SK-N-SH (cell line): Measurements from ENCODE around the gene OSBPL9. TPM values are rescaled to one million over a fixed set of nuclear protein-coding genes. Genes with fewer than 3 reads are reported as not detected.

Experiments used
- CTCF ChIA-PET: fragments of 300-600, 350-600 bp; formaldehyde crosslinking; extraction: SDS; loops from one replicate; lab custom pipeline; 2021; lab: Yijun Ruan, JAX
- POLR2A ChIA-PET: fragments of 350-600 bp; sonication (Branson Sonifier 250); formaldehyde crosslinking; extraction: SDS; loops from one replicate; lab custom pipeline; 2020; ENCODE audit warnings: antibody characterized with exemption, inconsistent platforms; lab: Yijun Ruan, JAX
- DNase-seq: peaks from one replicate; pipeline ENCODE4 v3.0.0; 2012
- H2AFZ ChIP-seq: fragments of 200-600 bp; sonication (generic); 2 replicates; pipeline ENCODE4 v1.8.1; 2016; ENCODE audit warnings: antibody characterized with exemption, mild to moderate bottlenecking, low read depth
- H3F3A ChIP-seq: fragments of 200-600 bp; sonication (generic); replicated peaks from 2 replicates; pipeline ENCODE3; 2016; ENCODE audit warnings: antibody characterized with exemption, mild to moderate bottlenecking; ENCODE audit not compliant: insufficient read depth
- H3K27ac ChIP-seq, 2 experiments: fragments of 200-500 bp in 1 of 2; fragments of 200-600 bp in 1 of 2; sonication (Bioruptor generic) in 1 of 2; sonication (generic), shearing (Covaris generic) in 1 of 2; 2 replicates each; pipeline versions ENCODE4 v1.5.1 to v1.6.1; 2014 to 2016; ENCODE audit warnings: low read depth in 2 of 2, inconsistent platforms in 1 of 2, low read length in 1 of 2, mild to moderate bottlenecking in 1 of 2, mixed read lengths in 1 of 2
- H3K27me3 ChIP-seq: fragments of 200-600 bp; sonication (generic), shearing (Covaris generic); 2 replicates; pipeline ENCODE4 v1.6.1; 2016; ENCODE audit warnings: mixed run types; ENCODE audit not compliant: insufficient read depth
- H3K36me3 ChIP-seq, 2 experiments: fragments of 200-500 bp in 1 of 2; fragments of 200-600 bp in 1 of 2; sonication (Bioruptor generic) in 1 of 2; sonication (generic) in 1 of 2; replicated peaks in 1 of 2; 2 replicates each; pipeline versions ENCODE3 to v1.5.1; 2014 to 2016; ENCODE audit warnings: low read length in 1 of 2, mild to moderate bottlenecking in 1 of 2; ENCODE audit not compliant: insufficient read depth in 2 of 2, control insufficient read depth in 1 of 2
- H3K4me1 ChIP-seq, 2 experiments: fragments of 200-500 bp in 1 of 2; fragments of 200-600 bp in 1 of 2; sonication (Bioruptor generic) in 1 of 2; sonication (generic), shearing (Covaris generic) in 1 of 2; 2 replicates each; pipeline versions ENCODE4 v1.5.1 to v1.6.1; 2014 to 2016; ENCODE audit warnings: low read depth in 1 of 2, low read length in 1 of 2, mixed run types in 1 of 2; ENCODE audit not compliant: insufficient read depth in 2 of 2, control insufficient read depth in 1 of 2
- H3K4me2 ChIP-seq: fragments of 200-600 bp; sonication (generic), shearing (Covaris generic); 2 replicates; pipeline ENCODE4 v1.6.1; 2017; ENCODE audit warnings: mixed run types
- H3K4me3 ChIP-seq, 2 experiments: fragments of 200-500 bp in 1 of 2; fragments of 200-600 bp in 1 of 2; sonication (Bioruptor generic) in 1 of 2; sonication (generic), shearing (Covaris generic) in 1 of 2; 2 replicates each; pipeline versions ENCODE4 v1.5.1 to v1.8.1; 2014 to 2016; ENCODE audit warnings: low read depth in 2 of 2, inconsistent platforms in 1 of 2, low read length in 1 of 2, mild to moderate bottlenecking in 1 of 2, mixed read lengths in 1 of 2, moderate library complexity in 1 of 2
- H3K79me2 ChIP-seq: fragments of 200-600 bp; sonication (generic); 2 replicates; pipeline ENCODE4 v1.8.1; 2017; ENCODE audit warnings: mild to moderate bottlenecking; ENCODE audit not compliant: insufficient read depth
- H3K9ac ChIP-seq: fragments of 200-600 bp; sonication (generic); 2 replicates; pipeline ENCODE4 v1.6.1; 2017; ENCODE audit warnings: mixed run types
- H3K9me2 ChIP-seq: fragments of 200-600 bp; sonication (generic); 2 replicates; pipeline ENCODE4 v1.6.1; 2017; ENCODE audit warnings: mixed run types
- H3K9me3 ChIP-seq: fragments of 200-600 bp; sonication (generic); 2 replicates; pipeline ENCODE4 v1.6.1; 2017; ENCODE audit warnings: mixed run types, mild to moderate bottlenecking, moderate library complexity
- H4K20me1 ChIP-seq: fragments of 200-600 bp; sonication (generic); 2 replicates; pipeline ENCODE4 v1.6.1; 2017; ENCODE audit warnings: mild to moderate bottlenecking, mixed run types; ENCODE audit not compliant: insufficient read depth
- CHD2 ChIP-seq: fragments of 150-350 bp; IDR thresholded peaks from 2 replicates; pipeline ENCODE4 v1.6.1; 2018; ENCODE audit warnings: low read length; ENCODE audit not compliant: partially characterized antibody
- ELF1 ChIP-seq: IDR thresholded peaks from 2 replicates; pipeline ENCODE4 v1.4.0; 2012
- EP300 ChIP-seq, 2 experiments: IDR thresholded peaks; 2 replicates each; pipeline versions ENCODE4 v1.4.0 to v1.6.1; 2012; ENCODE audit warnings: borderline replicate concordance in 1 of 2, low read depth in 1 of 2, low read length in 1 of 2
- FOXJ3 ChIP-seq: sonication (generic); formaldehyde crosslinking; IDR thresholded peaks from 2 replicates; pipeline ENCODE4 v1.5.1; 2020; ENCODE audit warnings: mild to moderate bottlenecking, missing genetic modification reagents
- POLR2AphosphoS5 ChIP-seq: IDR thresholded peaks from 2 replicates; pipeline ENCODE4 v1.6.1; 2012; ENCODE audit warnings: low read depth, low read length
- RAD21 ChIP-seq: IDR thresholded peaks from 2 replicates; pipeline ENCODE4 v1.6.1; 2012; ENCODE audit warnings: mild to moderate bottlenecking, low read length
- RFX5 ChIP-seq: IDR thresholded peaks from 2 replicates; pipeline ENCODE4 v1.6.1; 2012; ENCODE audit warnings: mild to moderate bottlenecking, improper control_type of control experiment, low read length
- RXRA ChIP-seq: IDR thresholded peaks from 2 replicates; pipeline ENCODE4 v1.4.0; 2012; ENCODE audit warnings: low read depth, mild to moderate bottlenecking, borderline replicate concordance
- WGBS: methylation state at CpG from one replicate; pipeline ENCODE4 v1.1.6; 2017; ENCODE audit warnings: low lambda C conversion rate; 5-methylcytosine and 5-hydroxymethylcytosine counted together
- polyA plus RNA-seq, 3 experiments: library from polyadenylated mRNA; depleted of rRNA; stranded (reverse); fragments of >200 nt; gene quantifications; 2 replicates each; pipeline ENCODE4 v1.2.3, GENCODE V29; 2012
- TF ChIP-seq, protein P1 (sequence below): IDR thresholded peaks from 2 replicates; pipeline ENCODE4 v1.4.0; 2012; ENCODE audit warnings: low read depth, borderline replicate concordance
- TF ChIP-seq, protein P2 (sequence below): fragments of 150-350 bp; IDR thresholded peaks from 2 replicates; pipeline ENCODE4 v1.6.1; 2017; ENCODE audit warnings: antibody characterized with exemption, low read length, low read depth, borderline replicate concordance
- TF ChIP-seq, protein P3 (sequence below): IDR thresholded peaks from 2 replicates; pipeline ENCODE4 v1.4.0; 2012; ENCODE audit warnings: low read depth, borderline replicate concordance

OSBPL9 gene
- polyA plus RNA-seq, 1 of the 3 experiments (the other 2 are of a cell fraction): 43.9 TPM

DNA sequence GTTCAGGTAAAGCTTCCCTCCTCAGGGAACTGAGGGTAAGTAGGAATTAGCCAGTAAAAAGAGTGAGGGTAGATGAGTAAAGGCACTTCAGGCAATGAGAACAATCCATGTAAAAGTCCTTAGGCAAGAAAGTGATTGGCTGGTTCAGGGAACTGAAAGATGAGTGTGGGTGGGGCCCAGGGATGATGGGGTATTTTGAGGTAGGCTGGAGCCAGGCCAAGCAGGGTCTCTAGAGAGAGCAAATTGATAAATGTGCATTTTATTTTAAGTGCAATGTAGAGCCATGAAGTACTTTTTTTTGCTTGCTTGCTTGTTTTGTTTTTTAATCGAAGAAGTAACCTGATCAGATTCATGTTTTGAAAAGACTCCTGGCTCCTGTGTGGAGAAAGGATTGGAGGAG, 26.5 kb downstream of the OSBPL9 start (continued):
- TF ChIP-seq, protein P1, sequence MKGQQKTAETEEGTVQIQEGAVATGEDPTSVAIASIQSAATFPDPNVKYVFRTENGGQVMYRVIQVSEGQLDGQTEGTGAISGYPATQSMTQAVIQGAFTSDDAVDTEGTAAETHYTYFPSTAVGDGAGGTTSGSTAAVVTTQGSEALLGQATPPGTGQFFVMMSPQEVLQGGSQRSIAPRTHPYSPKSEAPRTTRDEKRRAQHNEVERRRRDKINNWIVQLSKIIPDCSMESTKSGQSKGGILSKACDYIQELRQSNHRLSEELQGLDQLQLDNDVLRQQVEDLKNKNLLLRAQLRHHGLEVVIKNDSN: no peak
- TF ChIP-seq ELF1 (no peak), RXRA (no peak), EP300 (IDR thresholded peaks at IDR 0.05; ENCODE audit: borderline replicate concordance in 1 of 2, low read depth in 1 of 2, low read length in 1 of 2) (no peak), CHD2 (no peak), RFX5 (no peak), FOXJ3 (CRISPR knock-in tag) (no peak)
- TF ChIP-seq, protein P2, sequence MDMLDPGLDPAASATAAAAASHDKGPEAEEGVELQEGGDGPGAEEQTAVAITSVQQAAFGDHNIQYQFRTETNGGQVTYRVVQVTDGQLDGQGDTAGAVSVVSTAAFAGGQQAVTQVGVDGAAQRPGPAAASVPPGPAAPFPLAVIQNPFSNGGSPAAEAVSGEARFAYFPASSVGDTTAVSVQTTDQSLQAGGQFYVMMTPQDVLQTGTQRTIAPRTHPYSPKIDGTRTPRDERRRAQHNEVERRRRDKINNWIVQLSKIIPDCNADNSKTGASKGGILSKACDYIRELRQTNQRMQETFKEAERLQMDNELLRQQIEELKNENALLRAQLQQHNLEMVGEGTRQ: no peak

DNA sequence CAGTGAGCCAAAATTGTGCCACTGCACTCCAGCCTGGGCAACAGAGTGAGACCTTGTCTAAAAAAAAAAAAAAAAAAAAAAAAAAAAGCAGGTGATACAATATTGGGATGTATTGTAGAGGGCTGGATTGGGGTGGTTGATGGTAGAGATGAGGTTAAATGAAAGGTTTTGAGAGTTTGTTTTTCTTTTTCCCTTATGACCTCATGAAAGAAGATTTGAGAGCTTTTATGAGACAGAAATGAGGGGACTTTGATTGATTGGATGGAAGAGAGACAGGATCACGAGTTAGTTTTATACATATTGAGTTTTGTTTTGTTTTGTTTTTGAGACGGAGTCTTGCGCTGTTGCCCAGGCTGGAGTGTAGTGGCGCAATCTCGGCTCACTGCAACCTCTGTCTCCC, 27.1 kb downstream of the OSBPL9 start:
- peak overlapping the region in 1 of 2 experiments; percentile 98; a peak in 2 of 4 replicates for H3K27ac ChIP-seq
- H3K79me2 ChIP-seq: peaks cover 84% of the 10 kb centered on the region
- CTCF ChIA-PET: interaction anchor here (1.2 to 2.1 kb wide), 2 partner anchors 16 to 125 kb away, joined by 3 to 5 read pairs; no protein-coding TSS in a partner anchor

More for the DNA sequence above, 27.1 kb downstream of the OSBPL9 start:
- POLR2A ChIA-PET: no interaction called here
- 92% methylated on average over 5 of the region's 5 CpGs for WGBS
- TF ChIP-seq RAD21 (no peak), POLR2AphosphoS5 (no peak)
- TF ChIP-seq, protein P3, sequence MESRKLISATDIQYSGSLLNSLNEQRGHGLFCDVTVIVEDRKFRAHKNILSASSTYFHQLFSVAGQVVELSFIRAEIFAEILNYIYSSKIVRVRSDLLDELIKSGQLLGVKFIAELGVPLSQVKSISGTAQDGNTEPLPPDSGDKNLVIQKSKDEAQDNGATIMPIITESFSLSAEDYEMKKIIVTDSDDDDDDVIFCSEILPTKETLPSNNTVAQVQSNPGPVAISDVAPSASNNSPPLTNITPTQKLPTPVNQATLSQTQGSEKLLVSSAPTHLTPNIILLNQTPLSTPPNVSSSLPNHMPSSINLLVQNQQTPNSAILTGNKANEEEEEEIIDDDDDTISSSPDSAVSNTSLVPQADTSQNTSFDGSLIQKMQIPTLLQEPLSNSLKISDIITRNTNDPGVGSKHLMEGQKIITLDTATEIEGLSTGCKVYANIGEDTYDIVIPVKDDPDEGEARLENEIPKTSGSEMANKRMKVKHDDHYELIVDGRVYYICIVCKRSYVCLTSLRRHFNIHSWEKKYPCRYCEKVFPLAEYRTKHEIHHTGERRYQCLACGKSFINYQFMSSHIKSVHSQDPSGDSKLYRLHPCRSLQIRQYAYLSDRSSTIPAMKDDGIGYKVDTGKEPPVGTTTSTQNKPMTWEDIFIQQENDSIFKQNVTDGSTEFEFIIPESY: no peak
- TF ChIP-seq, all 33 proteins: peak for 0
- peak overlapping the region; percentile 62 for H3K9ac ChIP-seq
- DNase-seq: no peak
- H3K4me2 ChIP-seq: peak overlapping the region; percentile 77
- no peak overlapping the region for H2AFZ ChIP-seq
- peak overlapping the region in 1 of 2 experiments; percentile 48; a peak in 1 of 4 replicates for H3K4me3 ChIP-seq
- peaks cover 17 to 47% of the 10 kb centered on the region in 2 experiments for H3K4me1 ChIP-seq
- no peaks in the 10 kb centered on the region for H4K20me1 ChIP-seq
- H3K36me3 ChIP-seq: peaks cover 0 to 4% of the 10 kb centered on the region in 2 experiments
- no peaks in the 10 kb centered on the region for H3K9me3 ChIP-seq
- H3K27me3 ChIP-seq: no peaks in the 10 kb centered on the region
- no peaks in the 10 kb centered on the region for H3K9me2 ChIP-seq
- peaks cover 47% of the 10 kb centered on the region for H3F3A ChIP-seq
